Stimulated activated naive CD8-positive, alpha-beta T cell treated with anti-CD3 and anti-CD28 coated beads, Interleukin-15, Interleukin-2, amounts not matched to agents 100 ng/mL and 50 ng/mL, for 24 hours (primary cell): ENCODE measurements around the gene CSNK1G3.
"Not testable (repeated sequence)": the region's sequence is repeated elsewhere in the genome, so short reads cannot be mapped to it uniquely, and the experiment has no call there.

ENCODE experiments used
- H3K27ac Mint-ChIP-seq: one replicate; pipeline ENCODE4 v1.8.0; 2021; ENCODE audit warnings: mild to moderate bottlenecking, mixed read lengths
- H3K27me3 Mint-ChIP-seq: one replicate; pipeline ENCODE4 v1.8.0; 2021; ENCODE audit warnings: mixed read lengths
- H3K36me3 Mint-ChIP-seq: one replicate; pipeline ENCODE4 v1.8.0; 2021; ENCODE audit warnings: low read depth, mixed read lengths
- H3K4me1 Mint-ChIP-seq: one replicate; pipeline ENCODE4 v1.8.0; 2021; ENCODE audit warnings: low read depth, mixed read lengths
- H3K4me3 Mint-ChIP-seq: one replicate; pipeline ENCODE4 v1.8.0; 2021; ENCODE audit warnings: mild to moderate bottlenecking, mixed read lengths
- H3K9me3 Mint-ChIP-seq: one replicate; pipeline ENCODE4 v1.8.0; 2021; ENCODE audit warnings: mixed read lengths

CSNK1G3 gene

GRCh38 chr5:123617561-123617960 lies 105.6 kb downstream of the CSNK1G3 start:
- no peaks in the 10 kb centered on the region for H3K4me1 Mint-ChIP-seq
- H3K9me3 Mint-ChIP-seq = no peaks in the 10 kb centered on the region
- no peak overlapping the region for H3K4me3 Mint-ChIP-seq
- H3K27ac Mint-ChIP-seq = no peak overlapping the region
- peaks cover 41% of the 10 kb centered on the region for H3K36me3 Mint-ChIP-seq
- no peaks in the 10 kb centered on the region for H3K27me3 Mint-ChIP-seq

GRCh38 chr5:123626051-123626450 lies 114.1 kb downstream of the CSNK1G3 start:
- Mint-ChIP-seq H3K27ac (no peak overlapping the region), H3K27me3 (peaks cover 16% of the 10 kb centered on the region), H3K36me3 (peaks cover 10% of the 10 kb centered on the region), H3K9me3 (peaks cover 33% of the 10 kb centered on the region), H3K4me3 (no peak overlapping the region), H3K4me1 (no peaks in the 10 kb centered on the region)

GRCh38 chr5:123628860-123629544 lies 117.0 kb downstream of the CSNK1G3 start:
- H3K27ac Mint-ChIP-seq = no peak overlapping the region
- peaks cover 41% of the 10 kb centered on the region for H3K9me3 Mint-ChIP-seq

GRCh38 chr5:123636006-123636405 lies 124.0 kb downstream of the CSNK1G3 start:
- H3K4me1 Mint-ChIP-seq = no peaks in the 10 kb centered on the region
- no peaks in the 10 kb centered on the region for H3K36me3 Mint-ChIP-seq
- H3K27ac Mint-ChIP-seq = no peak overlapping the region
- no peak overlapping the region for H3K4me3 Mint-ChIP-seq
- H3K27me3 Mint-ChIP-seq = peaks cover 16% of the 10 kb centered on the region
- H3K9me3 Mint-ChIP-seq = peaks cover 15% of the 10 kb centered on the region

More at GRCh38 chr5:123628860-123629544, 117.0 kb downstream of the CSNK1G3 start:
- Mint-ChIP-seq H3K4me1 (no peaks in the 10 kb centered on the region), H3K4me3 (no peak overlapping the region), H3K36me3 (peaks cover 10% of the 10 kb centered on the region), H3K27me3 (peaks cover 24% of the 10 kb centered on the region)

- not testable (repeated sequence) for H3K36me3 Mint-ChIP-seq, H3K27ac Mint-ChIP-seq, H3K9me3 Mint-ChIP-seq, H3K4me3 Mint-ChIP-seq, H3K27me3 Mint-ChIP-seq, H3K4me1 Mint-ChIP-seq
Measured at GRCh38 chr5:123637028-123637427, 125.1 kb downstream of the CSNK1G3 start.

- no peaks in the 10 kb centered on the region for H3K36me3 Mint-ChIP-seq
- H3K4me1 Mint-ChIP-seq = no peaks in the 10 kb centered on the region
Measured at GRCh38 chr5:123639244-123639643, 127.3 kb downstream of the CSNK1G3 start.

GRCh38 chr5:123645024-123645603 lies 133.1 kb downstream of the CSNK1G3 start:
- Mint-ChIP-seq H3K27ac (no peak overlapping the region), H3K9me3 (no peaks in the 10 kb centered on the region), H3K27me3 (peaks cover 4% of the 10 kb centered on the region), H3K4me1 (no peaks in the 10 kb centered on the region), H3K4me3 (no peak overlapping the region), H3K36me3 (no peaks in the 10 kb centered on the region)

More at GRCh38 chr5:123639244-123639643, 127.3 kb downstream of the CSNK1G3 start:
- Mint-ChIP-seq H3K9me3 (peaks cover 7% of the 10 kb centered on the region), H3K27ac (no peak overlapping the region), H3K27me3 (peaks cover 8% of the 10 kb centered on the region), H3K4me3 (no peak overlapping the region)

GRCh38 chr5:123647066-123647465 lies 135.1 kb downstream of the CSNK1G3 start:
- Mint-ChIP-seq H3K27me3 (no peaks in the 10 kb centered on the region), H3K4me3 (no peak overlapping the region), H3K4me1 (no peaks in the 10 kb centered on the region), H3K27ac (no peak overlapping the region), H3K36me3 (no peaks in the 10 kb centered on the region), H3K9me3 (no peaks in the 10 kb centered on the region)

- Mint-ChIP-seq H3K27me3 (peaks cover 4% of the 10 kb centered on the region), H3K4me1 (no peaks in the 10 kb centered on the region), H3K9me3 (no peaks in the 10 kb centered on the region), H3K4me3 (no peak overlapping the region), H3K27ac (no peak overlapping the region), H3K36me3 (no peaks in the 10 kb centered on the region)
Measured at GRCh38 chr5:123651234-123651633, 139.3 kb downstream of the CSNK1G3 start.

- no peaks in the 10 kb centered on the region for H3K36me3 Mint-ChIP-seq
- H3K4me1 Mint-ChIP-seq = no peaks in the 10 kb centered on the region
- H3K27me3 Mint-ChIP-seq = peaks cover 4% of the 10 kb centered on the region
- H3K4me3 Mint-ChIP-seq = no peak overlapping the region
- H3K9me3 Mint-ChIP-seq = no peaks in the 10 kb centered on the region
- H3K27ac Mint-ChIP-seq = no peak overlapping the region
Measured at GRCh38 chr5:123659011-123659410, 147.0 kb downstream of the CSNK1G3 start.

- Mint-ChIP-seq H3K4me3 (no peak overlapping the region), H3K27ac (no peak overlapping the region), H3K4me1 (no peaks in the 10 kb centered on the region), H3K9me3 (no peaks in the 10 kb centered on the region), H3K36me3 (no peaks in the 10 kb centered on the region), H3K27me3 (peaks cover 4% of the 10 kb centered on the region)
Measured at GRCh38 chr5:123659495-123659894, 147.5 kb downstream of the CSNK1G3 start.

- Mint-ChIP-seq H3K27ac (no peak overlapping the region), H3K4me3 (no peak overlapping the region), H3K36me3 (no peaks in the 10 kb centered on the region), H3K4me1 (no peaks in the 10 kb centered on the region), H3K9me3 (no peaks in the 10 kb centered on the region), H3K27me3 (no peaks in the 10 kb centered on the region)
Measured at GRCh38 chr5:123664961-123665360, 153.0 kb downstream of the CSNK1G3 start.

GRCh38 chr5:123665822-123666371 lies 153.9 kb downstream of the CSNK1G3 start:
- H3K36me3 Mint-ChIP-seq = no peaks in the 10 kb centered on the region
- no peaks in the 10 kb centered on the region for H3K4me1 Mint-ChIP-seq
- H3K9me3 Mint-ChIP-seq = no peaks in the 10 kb centered on the region
- H3K27ac Mint-ChIP-seq = no peak overlapping the region
- no peaks in the 10 kb centered on the region for H3K27me3 Mint-ChIP-seq
- no peak overlapping the region for H3K4me3 Mint-ChIP-seq
